H1 (cell line): ENCODE results near the gene RND2. TPM values are rescaled to one million over a fixed set of nuclear protein-coding genes. Genes with fewer than 3 reads are reported as not detected.

Experiments used
- CTCF ChIA-PET: fragments of 300-600 bp; sonication (Branson Sonifier 250); formaldehyde crosslinking; loops from one replicate; lab custom pipeline; 2021; ENCODE audit not compliant: partially characterized antibody; lab: Charles Lee
- POLR2A ChIA-PET: fragments of 300-600 bp; sonication (Branson Sonifier 250); formaldehyde crosslinking; loops from one replicate; lab custom pipeline; 2021; ENCODE audit warnings: inconsistent platforms; ENCODE audit not compliant: partially characterized antibody; lab: Charles Lee
- DNase-seq, 2 experiments: peaks; one replicate each; pipeline versions ENCODE4 v3.0.0 to v3.0.0-alpha.2; 2010 to 2022; ENCODE audit warnings: low spot score in 2 of 2, low read depth in 1 of 2, mixed read lengths in 1 of 2
- FAIRE-seq: peaks from 2 replicates; lab custom pipeline; 2011; peaks lifted over from hg19 to GRCh38; lab: Jason Lieb, UNC
- H2AFZ ChIP-seq: 2 replicates; pipeline ENCODE4 v1.8.1; 2012; ENCODE audit warnings: low read length, inconsistent platforms
- H2AK5ac ChIP-seq: 2 replicates; pipeline ENCODE4 v1.6.1; 2013; ENCODE audit warnings: low read depth, low read length
- H2BK120ac ChIP-seq: replicated peaks from 2 replicates; pipeline ENCODE3; 2013; ENCODE audit warnings: low read depth, low read length, inconsistent platforms
- H2BK12ac ChIP-seq: 2 replicates; pipeline ENCODE4 v1.6.1; 2013; ENCODE audit warnings: low read depth, low read length
- H2BK15ac ChIP-seq: 2 replicates; pipeline ENCODE4 v1.6.1; 2013; ENCODE audit warnings: low read length
- H2BK20ac ChIP-seq: 2 replicates; pipeline ENCODE4 v1.6.1; 2013; ENCODE audit warnings: low read length
- H2BK5ac ChIP-seq: 2 replicates; pipeline ENCODE4 v1.6.1; 2013; ENCODE audit warnings: low read depth, low read length
- H3K14ac ChIP-seq: 2 replicates; pipeline ENCODE4 v1.6.1; 2013; ENCODE audit warnings: inconsistent platforms; ENCODE audit not compliant: insufficient read length
- H3K18ac ChIP-seq: 2 replicates; pipeline ENCODE4 v1.6.1; 2013; ENCODE audit warnings: low read length; ENCODE audit errors: extremely low read depth
- H3K23ac ChIP-seq: 2 replicates; pipeline ENCODE4 v1.6.1; 2013; ENCODE audit warnings: inconsistent platforms; ENCODE audit not compliant: insufficient read length
- H3K23me2 ChIP-seq: 2 replicates; pipeline ENCODE4 v1.6.1; 2013; ENCODE audit warnings: low read depth, low read length
- H3K27ac ChIP-seq: 2 replicates; pipeline ENCODE4 v1.6.1; 2011; ENCODE audit warnings: low read depth, low read length, inconsistent platforms
- H3K27me3 ChIP-seq, 4 experiments: replicated peaks in 1 of 4; 1 replicate in 1 of 4; 2 replicates in 3 of 4; pipeline versions ENCODE4 v1.6.1 to v1.8.1; 2011 to 2013; ENCODE audit warnings: low read length in 3 of 4, mild to moderate bottlenecking in 3 of 4, inconsistent platforms in 2 of 4, mixed read lengths in 2 of 4, moderate library complexity in 1 of 4; ENCODE audit not compliant: control insufficient read depth in 3 of 4, insufficient read depth in 3 of 4; ENCODE audit errors: extremely low read depth in 1 of 4
- H3K36me3 ChIP-seq, 4 experiments: 2 replicates each; pipeline versions ENCODE4 v1.6.1 to v1.8.1; 2011 to 2013; ENCODE audit warnings: mild to moderate bottlenecking in 4 of 4, low read length in 3 of 4, moderate library complexity in 2 of 4, control low read depth in 1 of 4, inconsistent platforms in 1 of 4; ENCODE audit not compliant: insufficient read depth in 4 of 4, control insufficient read depth in 2 of 4
- H3K4ac ChIP-seq: replicated peaks from 2 replicates; pipeline ENCODE3; 2013; ENCODE audit warnings: low read length, low read depth, mixed read lengths, inconsistent platforms; ENCODE audit not compliant: insufficient read length
- H3K4me1 ChIP-seq, 4 experiments: replicated peaks in 1 of 4; 1 replicate in 1 of 4; 2 replicates in 3 of 4; pipeline versions ENCODE4 v1.6.1 to v1.8.1; 2011 to 2013; ENCODE audit warnings: low read length in 3 of 4, inconsistent platforms in 2 of 4, mixed read lengths in 1 of 4; ENCODE audit not compliant: insufficient read depth in 4 of 4, control insufficient read depth in 3 of 4
- H3K4me2 ChIP-seq, 2 experiments: 2 replicates each; pipeline versions ENCODE4 v1.6.1 to v1.8.1; 2011 to 2013; ENCODE audit warnings: low read depth in 2 of 2, low read length in 2 of 2, control low read depth in 1 of 2, inconsistent platforms in 1 of 2, mild to moderate bottlenecking in 1 of 2; ENCODE audit not compliant: insufficient read depth in 1 of 2
- H3K4me3 ChIP-seq, 4 experiments: fragments of 200-600, 300-600 bp in 1 of 4; sonication (generic), shearing (Covaris generic), sonication (Bioruptor Twin) in 1 of 4; 2 replicates each; pipeline versions ENCODE4 v1.5.1 to v1.8.1; 2011 to 2016; ENCODE audit warnings: low read length in 4 of 4, low read depth in 3 of 4, control low read depth in 2 of 4, inconsistent platforms in 2 of 4, mild to moderate bottlenecking in 2 of 4, mixed read lengths in 1 of 4, moderate library complexity in 1 of 4; ENCODE audit not compliant: insufficient read depth in 2 of 4; ENCODE audit errors: extremely low read depth in 1 of 4
- H3K56ac ChIP-seq: replicated peaks from 2 replicates; pipeline ENCODE3; 2013; ENCODE audit warnings: low read depth, mild to moderate bottlenecking, mixed read lengths, low read length, inconsistent platforms; ENCODE audit not compliant: insufficient read length
- H3K79me1 ChIP-seq: 2 replicates; pipeline ENCODE4 v1.6.1; 2013; ENCODE audit warnings: low read depth, low read length, control low read depth
- H3K79me2 ChIP-seq, 2 experiments: 2 replicates each; pipeline versions ENCODE4 v1.6.1 to v1.8.1; 2012 to 2013; ENCODE audit warnings: low read length in 2 of 2, mild to moderate bottlenecking in 2 of 2, inconsistent platforms in 1 of 2; ENCODE audit not compliant: insufficient read depth in 2 of 2, control insufficient read depth in 1 of 2
- H3K9ac ChIP-seq, 4 experiments: replicated peaks in 1 of 4; 1 replicate in 1 of 4; 2 replicates in 3 of 4; pipeline versions ENCODE4 v1.6.1 to v1.8.1; 2011 to 2013; ENCODE audit warnings: low read depth in 3 of 4, low read length in 3 of 4, control low read depth in 2 of 4, mild to moderate bottlenecking in 2 of 4, moderate library complexity in 2 of 4, inconsistent platforms in 1 of 4; ENCODE audit errors: extremely low read depth in 1 of 4
- H3K9me3 ChIP-seq, 2 experiments: 2 replicates each; pipeline versions ENCODE4 v1.6.1 to v1.8.1; 2012 to 2013; ENCODE audit warnings: mild to moderate bottlenecking in 2 of 2, moderate library complexity in 2 of 2, control low read depth in 1 of 2, inconsistent platforms in 1 of 2, low read depth in 1 of 2, low read length in 1 of 2, mixed read lengths in 1 of 2; ENCODE audit not compliant: insufficient read depth in 2 of 2
- H4K20me1 ChIP-seq, 2 experiments: replicated peaks in 1 of 2; 2 replicates each; pipeline versions ENCODE3 to v1.8.1; 2011 to 2013; ENCODE audit warnings: inconsistent platforms in 2 of 2, low read length in 2 of 2, mild to moderate bottlenecking in 1 of 2; ENCODE audit not compliant: insufficient read depth in 2 of 2, control insufficient read depth in 1 of 2
- H4K5ac ChIP-seq: 2 replicates; pipeline ENCODE4 v1.6.1; 2013; ENCODE audit warnings: low read length, low read depth, mixed read lengths, inconsistent platforms; ENCODE audit not compliant: insufficient read length
- H4K8ac ChIP-seq: 2 replicates; pipeline ENCODE4 v1.8.0; 2013; ENCODE audit warnings: mild to moderate bottlenecking, moderate library complexity, low read length, inconsistent platforms; ENCODE audit not compliant: insufficient read depth; ENCODE audit errors: extremely low read depth
- H4K91ac ChIP-seq: replicated peaks from 2 replicates; pipeline ENCODE3; 2013; ENCODE audit warnings: low read length, mixed read lengths, inconsistent platforms; ENCODE audit not compliant: insufficient read length
- BRCA1 ChIP-seq: IDR thresholded peaks from 2 replicates; pipeline ENCODE4 v1.6.1; 2012; ENCODE audit warnings: low read depth, low read length, improper control_type of control experiment
- CEBPB ChIP-seq: IDR thresholded peaks from 2 replicates; pipeline ENCODE4 v1.6.1; 2012; ENCODE audit warnings: low read depth, low read length
- EZH2 ChIP-seq: fragments of 200-600 bp; sonication (generic); IDR thresholded peaks from 2 replicates; pipeline ENCODE4 v1.7.1; 2012; ENCODE audit warnings: low read depth, mild to moderate bottlenecking, moderate library complexity, low read length, inconsistent platforms; ENCODE audit not compliant: severe bottlenecking
- KDM1A ChIP-seq: fragments of 200-600, 300-600 bp; sonication (generic); IDR thresholded peaks from 2 replicates; pipeline ENCODE4 v1.7.1; 2016; ENCODE audit warnings: mild to moderate bottlenecking, low read length, borderline replicate concordance
- POLR2AphosphoS5 ChIP-seq: IDR thresholded peaks from 2 replicates; pipeline ENCODE4 v1.6.1; 2011; ENCODE audit warnings: low read depth, low read length
- TEAD4 ChIP-seq: IDR thresholded peaks from 2 replicates; pipeline ENCODE4 v1.6.1; 2012; ENCODE audit warnings: low read depth, low read length, inconsistent platforms, mixed read lengths
- YY1 ChIP-seq: IDR thresholded peaks from 2 replicates; pipeline ENCODE4 v1.6.1; 2011; ENCODE audit warnings: low read depth, mild to moderate bottlenecking, low read length
- WGBS, 2 experiments: shearing (Covaris generic) in 1 of 2; methylation state at CpG; one replicate each; pipeline versions ENCODE4 v1.1.6 to v1.1.7; 2013 to 2015; ENCODE audit warnings: low lambda C conversion rate in 2 of 2, mixed read lengths in 2 of 2, inconsistent platforms in 1 of 2, low coverage in 1 of 2, missing lambda C conversion rate in 1 of 2; ENCODE audit not compliant: insufficient replicate concordance in 2 of 2, insufficient coverage in 1 of 2, insufficient read length in 1 of 2; ENCODE audit errors: extremely low coverage in 1 of 2, missing lambda C conversion rate in 1 of 2; 5-methylcytosine and 5-hydroxymethylcytosine counted together
- polyA plus RNA-seq, 7 experiments: library from polyadenylated mRNA; depleted of rRNA in 3 of 7; stranded (reverse) in 5 of 7; unstranded in 2 of 7; fragments of >200 nt in 5 of 7; fragments of 200-250 nt in 2 of 7; gene quantifications; 1 replicate in 5 of 7; 2 replicates in 1 of 7; 4 replicates in 1 of 7; pipeline versions ENCODE4 v1.2.1 to v1.2.3, GENCODE V29; 2011 to 2013; ENCODE audit warnings: missing spikeins in 2 of 7, mixed read lengths in 2 of 7
- total RNA-seq: library from RNA; stranded (reverse); fragmentation: NEBNext Ultra II Directional; extraction: Animal tissue kit (Norgen Biotek cat#: 25700); gene quantifications from 2 replicates; pipeline ENCODE4 v1.2.1, GENCODE V29; 2021
- TF ChIP-seq, protein P1 (sequence below), 3 experiments: IDR thresholded peaks; 1 replicate in 2 of 3; 2 replicates in 1 of 3; pipeline versions ENCODE4 v1.5.1 to v1.6.1; 2011; ENCODE audit warnings: low read length in 3 of 3, mild to moderate bottlenecking in 3 of 3, inconsistent platforms in 2 of 3, low read depth in 1 of 3, moderate library complexity in 1 of 3; ENCODE audit not compliant: insufficient read depth in 1 of 3; ENCODE audit errors: control extremely low read depth in 1 of 3

Gene RND2
- total and polyA plus RNA-seq, 2 of the 8 experiments (the other 6 are each of a cell fraction or from before 2014, with no cell fraction given): 51.3 to 61.4 TPM

DNA sequence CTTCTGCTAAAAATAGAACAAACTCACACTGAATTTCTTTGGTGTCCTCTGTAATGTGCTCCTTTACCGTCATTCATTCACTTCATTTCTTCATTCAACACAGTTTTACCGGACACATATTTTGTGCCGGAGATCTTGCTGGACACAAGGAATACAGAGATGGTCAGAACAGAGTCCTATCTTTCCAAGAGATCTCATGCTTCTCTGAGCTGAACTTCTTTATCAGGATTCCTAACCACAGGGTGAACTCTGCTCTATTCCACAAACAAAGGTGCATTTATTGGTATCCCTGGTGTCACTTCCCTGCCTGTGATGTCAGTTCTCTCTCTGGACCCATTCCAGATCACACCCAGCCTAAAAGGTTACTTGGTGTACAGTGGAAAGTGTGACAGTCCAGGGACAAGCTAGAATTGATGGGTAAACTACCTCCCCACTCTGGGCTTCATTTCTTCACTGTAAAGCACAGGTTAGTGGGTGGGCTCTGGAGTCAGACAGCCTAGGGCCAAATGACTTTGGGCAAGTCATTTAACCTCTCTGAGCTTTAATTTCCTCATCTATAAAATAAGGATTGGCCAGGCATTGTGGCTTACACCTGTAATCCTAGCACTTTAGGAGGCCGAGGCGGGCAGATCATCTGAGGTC lies 14.2 kb upstream of the RND2 start:
- Histone ChIP-seq H3K23me2 (no peaks in the 10 kb centered on the region; the same call in 1 of the 2 replicates), H3K36me3 (peaks cover 0 to 12% (median 0%) of the 10 kb centered on the region in 4 experiments; a peak in 4 of 8 replicates), H4K5ac (no peak overlapping the region), H2BK5ac (no peak overlapping the region), H3K4me3 (no peak overlapping the region), H4K91ac (no peak overlapping the region), H3K27me3 (no peaks in the 10 kb centered on the region), H4K20me1 (peaks cover 2% of the 10 kb centered on the region in 2 experiments), H3K4me1 (peaks cover 3 to 7% (median 3%) of the 10 kb centered on the region in 4 experiments), H3K79me1 (0 out of 2 replicates have a peak, but pooled peaks cover 6% of the 10 kb centered on the region), H3K79me2 (no peaks in the 10 kb centered on the region), H3K56ac (no peak overlapping the region), H3K9ac (no peak overlapping the region), H2BK12ac (no peak overlapping the region), H3K4me2 (no peak overlapping the region), H3K9me3 (no peaks in the 10 kb centered on the region), H3K18ac (no peak overlapping the region), H4K8ac (no peak overlapping the region), H2AFZ (no peak overlapping the region), H3K14ac (no peak overlapping the region), H3K4ac (no peak overlapping the region), H2BK120ac (no peak overlapping the region), H2AK5ac (no peak overlapping the region), H3K23ac (no peak overlapping the region), H2BK15ac (no peak overlapping the region), H3K27ac (no peak overlapping the region), H2BK20ac (no peak overlapping the region)
- FAIRE-seq (no peak), DNase-seq (no peak)
- CTCF ChIA-PET: interaction anchor here (1.9 kb wide), 1 partner anchor 12 kb away, joined by 6 read pairs; the partner anchor contains the start of gene RPL27
- 96% methylated on average over 5 of the region's 5 CpGs; no CpG with 5 or more reads in 1 of the 2 experiments for WGBS, 2 experiments
- POLR2A ChIA-PET: interaction anchor here (0.7 to 7.5 kb wide), 5 partner anchors 9 to 305 kb away, joined by 3 to 104 read pairs (median 3); partner anchors contain the start of genes RPL27 and VAT1
- TF ChIP-seq POLR2AphosphoS5 (no peak), BRCA1 (no peak), TEAD4 (no peak), EZH2 (no peak), CEBPB (no peak), KDM1A (no peak), YY1 (no peak)
- TF ChIP-seq, protein P1, sequence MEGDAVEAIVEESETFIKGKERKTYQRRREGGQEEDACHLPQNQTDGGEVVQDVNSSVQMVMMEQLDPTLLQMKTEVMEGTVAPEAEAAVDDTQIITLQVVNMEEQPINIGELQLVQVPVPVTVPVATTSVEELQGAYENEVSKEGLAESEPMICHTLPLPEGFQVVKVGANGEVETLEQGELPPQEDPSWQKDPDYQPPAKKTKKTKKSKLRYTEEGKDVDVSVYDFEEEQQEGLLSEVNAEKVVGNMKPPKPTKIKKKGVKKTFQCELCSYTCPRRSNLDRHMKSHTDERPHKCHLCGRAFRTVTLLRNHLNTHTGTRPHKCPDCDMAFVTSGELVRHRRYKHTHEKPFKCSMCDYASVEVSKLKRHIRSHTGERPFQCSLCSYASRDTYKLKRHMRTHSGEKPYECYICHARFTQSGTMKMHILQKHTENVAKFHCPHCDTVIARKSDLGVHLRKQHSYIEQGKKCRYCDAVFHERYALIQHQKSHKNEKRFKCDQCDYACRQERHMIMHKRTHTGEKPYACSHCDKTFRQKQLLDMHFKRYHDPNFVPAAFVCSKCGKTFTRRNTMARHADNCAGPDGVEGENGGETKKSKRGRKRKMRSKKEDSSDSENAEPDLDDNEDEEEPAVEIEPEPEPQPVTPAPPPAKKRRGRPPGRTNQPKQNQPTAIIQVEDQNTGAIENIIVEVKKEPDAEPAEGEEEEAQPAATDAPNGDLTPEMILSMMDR (IDR thresholded peaks at IDR 0.05; ENCODE audit: control extremely low read depth in 1 of 3, insufficient read depth in 1 of 3, low read depth in 1 of 3, low read length in 3 of 3): no peak
